GM19455 (cell line): ENCODE data around the gene RASSF7.
"Not testable (repeated sequence)": the region's sequence is repeated elsewhere in the genome, so short reads cannot be mapped to it uniquely, and the experiment has no call there.

Source experiments
- ATAC-seq: cut with Tn5 transposase; IDR thresholded peaks from one replicate; pipeline ENCODE4 v1.9.1; 2021; ENCODE audit not compliant: unreplicated experiment

RASSF7 gene, protein sequence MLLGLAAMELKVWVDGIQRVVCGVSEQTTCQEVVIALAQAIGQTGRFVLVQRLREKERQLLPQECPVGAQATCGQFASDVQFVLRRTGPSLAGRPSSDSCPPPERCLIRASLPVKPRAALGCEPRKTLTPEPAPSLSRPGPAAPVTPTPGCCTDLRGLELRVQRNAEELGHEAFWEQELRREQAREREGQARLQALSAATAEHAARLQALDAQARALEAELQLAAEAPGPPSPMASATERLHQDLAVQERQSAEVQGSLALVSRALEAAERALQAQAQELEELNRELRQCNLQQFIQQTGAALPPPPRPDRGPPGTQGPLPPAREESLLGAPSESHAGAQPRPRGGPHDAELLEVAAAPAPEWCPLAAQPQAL

DNA sequence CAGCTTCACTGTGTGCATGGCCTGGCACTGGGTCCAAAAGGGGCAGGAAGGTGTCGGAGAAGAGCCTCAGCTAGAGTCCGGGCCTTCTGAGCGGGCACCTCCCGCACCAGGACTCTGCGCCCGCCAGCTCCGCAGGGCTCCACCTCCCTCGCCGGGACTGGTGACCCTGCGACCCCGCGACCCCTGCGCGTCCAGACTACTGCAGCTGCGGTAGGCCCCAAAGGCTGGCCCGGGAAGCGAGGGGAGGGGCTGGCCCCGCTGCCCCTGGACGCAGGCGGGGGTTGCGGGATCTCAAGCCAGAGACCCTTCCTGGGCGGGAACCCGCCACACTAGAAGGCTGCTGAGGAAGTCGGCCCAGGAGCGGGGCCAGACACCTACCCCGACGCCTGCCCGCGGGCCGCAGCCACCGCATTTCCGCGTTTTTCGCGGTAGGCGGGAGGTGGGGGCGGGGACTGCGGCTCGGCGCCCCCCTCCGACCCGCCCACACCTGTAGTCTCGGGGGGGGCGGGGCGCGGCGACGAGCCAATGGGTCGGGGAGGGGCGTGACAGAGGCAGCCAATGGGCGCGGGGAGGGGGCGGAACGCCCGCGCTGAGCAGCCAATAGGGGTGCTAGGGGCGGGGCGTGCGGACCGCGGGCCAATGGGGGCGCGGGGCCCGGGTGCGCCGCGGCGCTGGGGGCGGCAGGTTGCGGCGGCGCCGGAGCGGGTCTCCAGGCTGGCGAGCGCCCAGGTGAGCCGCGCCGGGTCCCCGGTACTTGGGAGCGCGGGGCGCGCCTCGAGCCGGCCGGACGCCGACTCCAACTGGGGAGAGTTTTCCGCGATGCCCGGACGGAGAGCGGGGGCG lies at the start of gene RASSF7, which contains the start of gene LMNTD2:
RASSF7 (plus strand) TSS at position 666 of the 843 bp plus-strand sequence. CDS start 799 bp downstream, outside the sequence.
LMNTD2 (minus strand) TSS at position 434 of the 843 bp plus-strand sequence; CDS start at position 412, 22 bp downstream.
- ATAC-seq, result peak; percentile 67

DNA sequence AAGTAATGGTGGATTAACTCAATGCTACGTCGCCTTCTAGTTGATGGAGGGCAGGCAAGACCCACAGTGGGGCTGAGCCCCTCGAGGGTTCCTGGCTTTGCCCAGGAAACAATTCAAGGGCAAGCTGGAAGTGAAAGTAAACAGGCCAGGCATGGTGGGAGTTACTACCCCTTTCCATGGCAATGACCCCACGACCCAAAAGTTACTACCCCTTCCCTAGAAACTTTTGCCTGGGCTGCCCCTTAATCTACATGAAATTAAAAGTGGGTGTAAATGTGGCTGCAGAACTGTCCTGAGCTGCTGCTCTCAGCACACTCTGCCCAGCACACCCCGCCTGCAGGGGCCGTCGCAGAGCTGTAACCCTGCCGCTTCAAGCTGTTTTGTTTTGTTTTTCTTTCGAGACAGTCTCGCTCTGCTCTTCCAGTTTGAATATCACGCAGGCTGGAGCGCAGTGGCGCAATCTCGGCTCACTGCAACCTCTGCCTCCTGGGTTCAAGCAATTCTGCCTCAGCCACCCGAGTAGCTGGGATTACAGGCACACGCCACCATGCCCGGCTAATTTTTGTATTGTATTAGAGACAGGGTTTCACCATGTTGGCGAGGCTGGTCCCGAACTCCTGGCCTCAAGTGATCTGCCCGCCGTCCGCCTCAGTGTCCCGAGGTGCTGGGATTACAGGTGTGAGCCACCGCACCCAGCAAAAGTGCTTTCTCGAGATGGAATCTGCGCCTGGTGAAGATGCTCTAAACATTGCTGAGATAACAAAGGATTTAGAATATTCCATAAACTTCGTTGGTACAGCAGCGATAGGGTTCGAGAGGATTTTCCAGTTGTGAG lies 47.8 kb upstream of the RASSF7 start:
- ATAC-seq, result no peak

- ATAC-seq, result no peak
These were observed 46.2 kb upstream of the RASSF7 start for GRCh38 chr11:514606-515005.

GRCh38 chr11:515131-515530 lies 45.6 kb upstream of the RASSF7 start:
- ATAC-seq, result no peak

GRCh38 chr11:516400-516799 lies 44.4 kb upstream of the RASSF7 start:
- no peak for ATAC-seq

DNA sequence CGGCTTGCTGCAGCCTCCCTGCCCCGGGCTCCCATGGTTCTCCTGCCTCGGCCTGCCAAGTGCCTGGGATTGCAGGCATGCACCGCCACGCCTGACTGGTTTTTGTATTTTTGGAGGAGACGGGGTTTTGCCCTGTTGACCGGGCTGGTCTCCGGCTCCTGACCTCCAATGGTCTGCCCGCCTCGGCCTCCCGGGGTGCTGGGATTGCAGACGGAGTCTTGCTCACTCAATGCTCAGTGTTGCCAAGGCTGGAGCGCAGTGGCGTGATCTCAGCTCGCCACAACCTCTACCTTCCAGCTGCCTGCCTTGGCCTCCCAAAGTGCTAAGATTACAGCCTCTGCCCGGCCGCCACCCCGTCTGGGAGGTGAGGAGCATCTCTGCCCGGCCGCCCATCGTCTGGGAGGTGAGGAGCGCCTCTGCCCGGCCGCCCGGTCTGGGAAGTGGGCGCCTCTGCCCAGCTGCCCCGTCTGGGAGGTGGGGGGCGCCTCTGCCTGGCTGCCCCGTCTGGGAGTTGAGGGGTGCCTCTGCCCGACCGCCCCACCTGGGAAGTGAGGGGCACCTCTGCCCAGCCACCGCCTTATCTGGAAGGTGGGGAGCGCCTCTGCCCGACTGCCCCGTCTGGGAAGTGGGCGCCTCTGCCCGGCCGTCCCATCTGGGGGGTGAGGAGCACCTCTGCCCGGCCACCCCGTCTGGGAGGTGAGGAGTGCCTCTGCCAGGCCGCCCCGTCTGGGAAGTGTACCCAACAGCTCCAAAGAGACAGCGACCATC lies 43.7 kb upstream of the RASSF7 start:
- not testable (repeated sequence) for ATAC-seq

- ATAC-seq, result peak; percentile 85
These were observed 42.1 kb upstream of the RASSF7 start for GRCh38 chr11:518463-519202.

- no peak for ATAC-seq
These were observed 40.2 kb upstream of the RASSF7 start for GRCh38 chr11:520428-521176.

- ATAC-seq, result no peak
These were observed 39.5 kb upstream of the RASSF7 start for GRCh38 chr11:521177-521688.

- ATAC-seq, result no peak
These were observed 34.6 kb upstream of the RASSF7 start for GRCh38 chr11:526192-526591.

DNA sequence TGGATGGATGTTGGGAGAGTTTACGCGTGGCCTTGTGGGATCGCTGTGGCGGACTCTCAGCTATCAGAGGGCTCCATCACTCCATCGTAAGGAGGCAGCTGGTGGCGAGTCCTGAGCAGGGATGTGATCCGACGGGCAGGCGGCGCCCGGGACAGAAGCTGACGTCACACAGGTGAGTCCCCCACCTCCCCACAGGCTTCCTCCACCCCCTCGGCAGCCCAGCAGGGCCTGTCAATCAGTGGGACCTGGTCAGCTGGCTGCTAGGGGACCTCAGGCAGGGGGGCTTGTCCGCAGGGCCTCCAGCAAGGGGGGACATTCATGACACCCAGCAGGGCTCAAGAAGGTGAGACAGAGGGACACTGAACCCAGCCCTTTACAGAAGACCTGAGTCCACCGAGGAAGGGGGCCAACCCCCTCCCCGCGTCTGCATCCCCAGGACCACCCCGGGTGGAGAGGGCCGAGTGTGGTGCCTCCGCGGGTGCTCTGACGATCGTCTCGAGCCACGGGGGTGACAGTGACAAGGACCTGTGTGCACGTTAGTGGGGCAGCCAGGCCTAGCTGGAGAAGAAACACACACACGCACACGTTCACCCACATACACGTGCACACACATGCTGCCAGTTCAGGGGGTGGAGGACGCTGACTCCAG lies 32.5 kb upstream of the RASSF7 start:
- no peak for ATAC-seq

GRCh38 chr11:528815-529727 lies 31.7 kb upstream of the RASSF7 start:
- no peak for ATAC-seq

- ATAC-seq, result no peak
These were observed 30.9 kb upstream of the RASSF7 start for GRCh38 chr11:529728-530411.

DNA sequence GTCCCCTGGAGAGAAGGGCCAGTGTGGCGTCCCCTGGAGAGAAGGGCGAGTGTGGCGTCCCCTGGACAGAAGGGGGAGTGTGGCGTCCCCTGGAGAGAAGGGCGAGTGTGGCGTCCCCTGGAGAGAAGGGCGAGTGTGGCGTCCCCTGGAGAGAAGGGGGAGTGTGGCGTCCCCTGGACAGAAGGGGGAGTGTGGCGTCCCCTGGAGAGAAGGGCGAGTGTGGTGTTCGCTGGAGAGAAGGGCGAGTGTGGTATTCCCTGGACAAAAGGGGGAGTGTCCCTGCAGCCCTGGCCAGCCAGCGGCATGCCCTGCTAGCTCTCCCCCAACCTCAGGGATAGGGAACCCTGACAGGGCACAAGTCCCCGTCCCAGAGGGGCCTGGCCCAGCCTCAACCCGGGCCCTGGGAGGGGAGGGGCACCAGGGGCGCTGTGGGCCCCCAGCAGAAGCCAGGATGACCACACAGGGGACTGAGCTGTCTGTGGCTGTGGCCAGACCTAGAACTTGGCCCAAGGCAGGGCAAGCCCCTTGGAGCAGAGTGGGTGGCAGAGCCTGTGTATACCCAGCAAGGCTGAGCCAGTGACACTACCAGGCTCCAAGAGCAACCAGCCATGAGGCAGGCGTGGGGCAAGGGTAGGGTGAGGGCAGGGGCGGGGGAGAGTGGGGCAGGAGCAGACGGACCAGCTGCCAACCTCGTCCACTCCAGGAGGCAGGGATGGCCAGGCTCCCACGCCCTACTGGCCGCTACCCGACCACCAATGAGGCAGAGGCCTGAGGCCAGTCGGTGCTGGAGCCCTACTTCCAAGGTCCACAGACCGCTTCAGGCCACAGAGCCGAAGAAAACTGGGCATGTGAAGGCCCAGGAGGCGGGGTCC lies 29.6 kb upstream of the RASSF7 start:
- no peak for ATAC-seq

DNA sequence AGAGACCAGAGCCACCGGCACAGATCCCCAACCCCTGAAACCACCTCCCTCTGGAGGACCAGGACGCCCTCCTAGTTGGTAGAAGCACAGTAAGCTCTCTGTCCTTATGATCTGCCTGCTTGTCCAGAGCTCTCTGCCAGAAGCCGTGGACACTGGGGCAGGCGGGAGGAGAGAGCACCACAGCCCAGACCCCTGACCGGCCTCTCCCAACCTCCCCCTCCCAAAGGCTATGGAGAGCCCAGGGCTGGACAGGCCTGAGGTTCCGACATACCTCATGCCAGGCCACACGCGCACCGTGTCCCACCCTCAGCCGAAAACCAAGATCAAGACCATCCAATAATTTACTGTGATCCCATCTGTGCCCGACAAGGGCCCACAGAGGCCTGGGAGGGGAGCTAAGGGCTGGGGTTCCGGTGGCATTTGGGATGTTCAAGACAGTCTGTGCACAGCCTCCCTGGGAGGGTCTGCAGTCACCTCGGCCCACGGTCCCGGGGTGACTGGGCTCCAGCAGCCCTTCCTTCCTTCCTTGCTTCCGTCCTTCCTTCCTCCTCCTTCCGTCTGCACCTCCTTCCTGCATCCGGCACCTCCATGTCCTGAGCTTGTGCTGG lies 28.7 kb upstream of the RASSF7 start:
- no peak for ATAC-seq
